Loucy (cell line): ENCODE data around the gene SPPL2C.

ENCODE experiments used
- EZH2phosphoT487 ChIP-seq: fragments of 200-600 bp; IDR thresholded peaks from 2 replicates; pipeline ENCODE4 v1.6.1; 2018; ENCODE audit warnings: antibody characterized with exemption, mild to moderate bottlenecking, moderate library complexity, borderline replicate concordance
- TF ChIP-seq, protein P1 (sequence below): fragments of 200-600 bp; sonication (generic); conservative IDR thresholded peaks from 2 replicates; pipeline ENCODE4 v1.5.1; 2014; ENCODE audit warnings: mild to moderate bottlenecking, antibody characterized with exemption, low read length

DNA sequence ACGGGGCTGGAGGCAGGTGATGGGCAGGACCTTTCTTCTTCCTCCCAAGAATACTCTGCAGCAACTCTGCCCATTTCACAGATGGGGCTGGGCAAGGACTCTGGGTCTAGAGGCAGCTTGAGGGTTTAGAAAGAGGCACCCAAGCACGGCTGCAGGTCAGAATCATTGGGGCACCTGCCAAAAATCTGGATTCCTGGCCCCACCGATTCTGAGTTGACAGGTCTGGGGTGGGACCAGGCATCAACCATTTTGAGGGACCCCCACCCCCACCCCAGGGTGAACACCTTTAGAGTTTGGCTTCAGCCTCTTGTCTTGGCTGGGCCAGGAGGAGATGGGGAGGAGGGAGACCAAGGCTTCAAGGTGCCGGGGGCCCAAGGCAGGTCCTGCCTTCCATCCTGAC, 5.3 kb downstream of the SPPL2C start:
- TF ChIP-seq, protein P1, sequence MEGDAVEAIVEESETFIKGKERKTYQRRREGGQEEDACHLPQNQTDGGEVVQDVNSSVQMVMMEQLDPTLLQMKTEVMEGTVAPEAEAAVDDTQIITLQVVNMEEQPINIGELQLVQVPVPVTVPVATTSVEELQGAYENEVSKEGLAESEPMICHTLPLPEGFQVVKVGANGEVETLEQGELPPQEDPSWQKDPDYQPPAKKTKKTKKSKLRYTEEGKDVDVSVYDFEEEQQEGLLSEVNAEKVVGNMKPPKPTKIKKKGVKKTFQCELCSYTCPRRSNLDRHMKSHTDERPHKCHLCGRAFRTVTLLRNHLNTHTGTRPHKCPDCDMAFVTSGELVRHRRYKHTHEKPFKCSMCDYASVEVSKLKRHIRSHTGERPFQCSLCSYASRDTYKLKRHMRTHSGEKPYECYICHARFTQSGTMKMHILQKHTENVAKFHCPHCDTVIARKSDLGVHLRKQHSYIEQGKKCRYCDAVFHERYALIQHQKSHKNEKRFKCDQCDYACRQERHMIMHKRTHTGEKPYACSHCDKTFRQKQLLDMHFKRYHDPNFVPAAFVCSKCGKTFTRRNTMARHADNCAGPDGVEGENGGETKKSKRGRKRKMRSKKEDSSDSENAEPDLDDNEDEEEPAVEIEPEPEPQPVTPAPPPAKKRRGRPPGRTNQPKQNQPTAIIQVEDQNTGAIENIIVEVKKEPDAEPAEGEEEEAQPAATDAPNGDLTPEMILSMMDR = no peak
- no peak for TF ChIP-seq EZH2phosphoT487
